ENCODE measurements around the gene PIAS2. TPM values are rescaled to one million over a fixed set of nuclear protein-coding genes. Genes with fewer than 3 reads are reported as not detected.

Gene PIAS2
- total RNA-seq, 3 donors from 2014 or later (not counting 1 experiment from before 2014, with no cell fraction given), result 48.9 to 55.9 (median 50.0) TPM

DNA sequence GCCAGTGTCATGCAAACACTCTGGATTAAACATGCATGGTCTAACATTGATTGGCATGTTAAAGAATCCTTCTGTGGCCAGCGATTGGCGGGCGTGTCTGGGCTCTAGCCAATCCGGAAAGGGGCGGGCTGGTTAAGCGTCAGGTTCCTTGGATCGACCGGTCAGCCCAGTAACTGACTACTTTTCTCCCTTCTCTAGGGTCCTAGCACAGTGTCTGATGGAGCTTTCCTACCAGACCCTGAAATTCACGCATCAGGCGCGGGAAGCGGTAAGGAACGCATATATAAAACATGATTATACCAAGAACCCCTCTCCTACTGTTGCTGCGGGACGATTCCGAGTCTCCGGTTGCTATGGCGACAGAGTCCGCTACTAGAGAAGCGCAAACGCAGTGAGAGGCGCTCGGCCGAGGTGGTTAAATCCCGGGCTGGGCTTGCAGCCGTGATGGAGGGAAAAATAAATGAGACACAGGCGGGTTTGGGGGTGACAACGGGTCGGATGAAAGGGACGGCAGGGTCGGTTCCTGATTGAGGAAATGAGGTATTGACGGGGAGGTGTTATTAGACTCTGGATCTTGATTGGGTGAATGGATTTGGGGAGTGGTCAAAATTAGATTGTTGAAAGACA lies 29.5 kb upstream of the PIAS2 start:
- intact Hi-C loops (cut with micrococcal nuclease), result no loop called here
- Histone ChIP-seq H3K27me3 (ENCODE audit: control insufficient read depth, insufficient read depth, low read length) (no peaks in the 10 kb centered on the region), H3K36me3 (ENCODE audit: control insufficient read depth, insufficient read depth, low read length) (no peaks in the 10 kb centered on the region), H3K4me3 (ENCODE audit: low read length) (peak overlapping the region; percentile 56), H3K27ac (ENCODE audit: low read length) (no peak overlapping the region), H3K9me3 (ENCODE audit: control insufficient read depth, insufficient read depth, low read length) (no peaks in the 10 kb centered on the region), H3K4me1 (ENCODE audit: control insufficient read depth, insufficient read depth, low read length) (peaks cover 5% of the 10 kb centered on the region)
- no peaks in the 10 kb centered on the region for H3K9me3 Mint-ChIP-seq
- peaks cover 20 to 23% of the 10 kb centered on the region in 2 donors for H3K27me3 Mint-ChIP-seq (ENCODE audit: low read depth in 2 of 2)
- H3K4me1 Mint-ChIP-seq, result no peaks in the 10 kb centered on the region
- TF ChIP-seq, protein P1, sequence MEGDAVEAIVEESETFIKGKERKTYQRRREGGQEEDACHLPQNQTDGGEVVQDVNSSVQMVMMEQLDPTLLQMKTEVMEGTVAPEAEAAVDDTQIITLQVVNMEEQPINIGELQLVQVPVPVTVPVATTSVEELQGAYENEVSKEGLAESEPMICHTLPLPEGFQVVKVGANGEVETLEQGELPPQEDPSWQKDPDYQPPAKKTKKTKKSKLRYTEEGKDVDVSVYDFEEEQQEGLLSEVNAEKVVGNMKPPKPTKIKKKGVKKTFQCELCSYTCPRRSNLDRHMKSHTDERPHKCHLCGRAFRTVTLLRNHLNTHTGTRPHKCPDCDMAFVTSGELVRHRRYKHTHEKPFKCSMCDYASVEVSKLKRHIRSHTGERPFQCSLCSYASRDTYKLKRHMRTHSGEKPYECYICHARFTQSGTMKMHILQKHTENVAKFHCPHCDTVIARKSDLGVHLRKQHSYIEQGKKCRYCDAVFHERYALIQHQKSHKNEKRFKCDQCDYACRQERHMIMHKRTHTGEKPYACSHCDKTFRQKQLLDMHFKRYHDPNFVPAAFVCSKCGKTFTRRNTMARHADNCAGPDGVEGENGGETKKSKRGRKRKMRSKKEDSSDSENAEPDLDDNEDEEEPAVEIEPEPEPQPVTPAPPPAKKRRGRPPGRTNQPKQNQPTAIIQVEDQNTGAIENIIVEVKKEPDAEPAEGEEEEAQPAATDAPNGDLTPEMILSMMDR (IDR thresholded peaks at IDR 0.05), result no peak
- no peak overlapping the region for H3K27ac Mint-ChIP-seq
- peak; percentile 73 to 93 (median 89) for ATAC-seq
- DNase-seq, result peak; percentile 36 to 63
- 1% methylated on average over 32 of the region's 32 CpGs for WGBS (ENCODE audit: insufficient coverage)
- no peak overlapping the region for H3K4me3 Mint-ChIP-seq
- H3K36me3 Mint-ChIP-seq, result no peaks in the 10 kb centered on the region

DNA sequence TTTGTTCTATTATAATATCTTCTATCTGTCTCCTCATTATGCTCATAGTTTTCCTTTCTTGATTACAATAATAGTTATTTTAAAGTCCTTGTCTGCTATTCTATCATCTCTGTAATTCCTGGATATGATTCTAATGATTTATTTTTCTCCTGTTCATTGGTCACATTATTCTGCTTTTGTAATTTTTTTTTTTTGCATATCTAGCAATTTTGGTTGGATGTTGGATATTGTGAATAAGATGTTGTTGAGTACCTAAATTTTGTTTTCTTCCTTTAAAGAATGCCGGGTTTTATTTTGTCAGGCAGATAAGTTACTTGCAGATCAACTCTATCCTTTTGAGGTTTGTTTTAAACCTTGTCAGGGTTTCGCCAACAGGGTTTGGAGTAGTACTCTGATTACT lies 25.3 kb upstream of the PIAS2 start:
- Histone ChIP-seq H3K36me3 (ENCODE audit: control insufficient read depth, insufficient read depth, low read length) (no peaks in the 10 kb centered on the region), H3K4me1 (ENCODE audit: control insufficient read depth, insufficient read depth, low read length) (peaks cover 5% of the 10 kb centered on the region), H3K27ac (ENCODE audit: low read length) (no peak overlapping the region), H3K27me3 (ENCODE audit: control insufficient read depth, insufficient read depth, low read length) (no peaks in the 10 kb centered on the region), H3K4me3 (ENCODE audit: low read length) (no peak overlapping the region), H3K9me3 (ENCODE audit: control insufficient read depth, insufficient read depth, low read length) (no peaks in the 10 kb centered on the region)
- Mint-ChIP-seq H3K9me3 (no peaks in the 10 kb centered on the region), H3K27ac (no peak overlapping the region), H3K4me3 (no peak overlapping the region), H3K36me3 (no peaks in the 10 kb centered on the region), H3K27me3 (ENCODE audit: low read depth in 2 of 2) (peaks cover 12 to 17% of the 10 kb centered on the region in 2 donors), H3K4me1 (no peaks in the 10 kb centered on the region)
- TF ChIP-seq, protein P1 (IDR thresholded peaks at IDR 0.05), result no peak
- intact Hi-C loops (cut with micrococcal nuclease), result no loop called here
- DNase-seq (no peak), ATAC-seq (no peak)
- WGBS (ENCODE audit: insufficient coverage), result 93% methylated on average over 2 of the region's 2 CpGs

DNA sequence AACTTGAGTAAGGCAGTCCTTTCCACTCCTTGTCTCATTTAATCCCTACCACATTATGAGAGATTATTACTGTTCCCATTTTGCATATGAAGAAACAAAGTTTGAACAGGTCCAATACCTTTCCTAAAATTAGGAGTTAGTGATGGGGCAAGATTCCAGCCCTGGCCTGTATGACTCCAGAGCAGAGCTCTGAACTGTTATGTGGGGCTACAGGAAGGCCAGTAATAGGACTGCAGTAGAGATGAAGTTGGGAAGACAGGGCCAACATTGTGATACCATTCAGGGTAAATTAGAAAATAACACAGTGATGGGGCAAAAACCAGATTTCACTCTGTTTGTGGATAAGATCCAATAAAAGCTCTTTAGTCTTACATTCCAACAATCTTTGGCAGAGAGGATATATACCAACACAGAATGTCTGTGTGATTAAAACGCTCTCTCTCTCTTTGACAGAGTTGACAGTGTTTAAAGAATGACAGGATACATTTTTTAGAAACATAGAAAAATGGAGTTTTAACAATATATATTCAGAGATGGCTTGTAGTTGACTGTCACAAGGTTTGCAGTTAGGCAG lies 22.8 kb upstream of the PIAS2 start:
- H3K36me3 Mint-ChIP-seq, result no peaks in the 10 kb centered on the region
- ATAC-seq (no peak), DNase-seq (no peak)
- Histone ChIP-seq H3K4me1 (ENCODE audit: control insufficient read depth, insufficient read depth, low read length) (no peaks in the 10 kb centered on the region), H3K36me3 (ENCODE audit: control insufficient read depth, insufficient read depth, low read length) (no peaks in the 10 kb centered on the region), H3K4me3 (ENCODE audit: low read length) (no peak overlapping the region), H3K9me3 (ENCODE audit: control insufficient read depth, insufficient read depth, low read length) (no peaks in the 10 kb centered on the region), H3K27me3 (ENCODE audit: control insufficient read depth, insufficient read depth, low read length) (no peaks in the 10 kb centered on the region), H3K27ac (ENCODE audit: low read length) (no peak overlapping the region)
- no peaks in the 10 kb centered on the region for H3K4me1 Mint-ChIP-seq
- H3K27me3 Mint-ChIP-seq (ENCODE audit: low read depth in 2 of 2), result peaks cover 12 to 14% of the 10 kb centered on the region in 2 donors
- no peaks in the 10 kb centered on the region for H3K9me3 Mint-ChIP-seq
- intact Hi-C loops (cut with micrococcal nuclease), result no loop called here
- no peak overlapping the region for H3K4me3 Mint-ChIP-seq
- TF ChIP-seq, protein P1 (IDR thresholded peaks at IDR 0.05), result no peak
- H3K27ac Mint-ChIP-seq, result no peak overlapping the region
- whole genome bisulfite sequencing (ENCODE audit: insufficient coverage), result 100% methylated on average over 1 of the region's 1 CpG

Measured in natural killer cell (primary cell).